Memory B cell (primary cell): ENCODE data around the gene BEAN1.
A peak's percentile ranks its signal among the peaks of the same experiment; 100 is the strongest.

Source experiments
- ATAC-seq: fragments of 150-1000 bp; cut with Tn5 transposase; 2 replicates; pipeline ENCODE4 v1.10.0; 2021; ENCODE audit warnings: low read depth, mild to moderate bottlenecking, moderate library complexity
- DNase-seq, 2 donors: peaks; one replicate each; pipeline ENCODE4 v3.0.0; 2022; ENCODE audit warnings: low spot score in 2 of 2
- H3K27ac Mint-ChIP-seq: one replicate; pipeline ENCODE4 v1.8.0; 2022; ENCODE audit warnings: mild to moderate bottlenecking, moderate library complexity, mixed read lengths
- H3K27me3 Mint-ChIP-seq: one replicate; pipeline ENCODE4 v1.8.0; 2022; ENCODE audit warnings: mixed read lengths
- H3K36me3 Mint-ChIP-seq: one replicate; pipeline ENCODE4 v1.8.0; 2022; ENCODE audit warnings: mild to moderate bottlenecking, mixed read lengths
- H3K4me1 Mint-ChIP-seq: one replicate; pipeline ENCODE4 v1.8.0; 2022; ENCODE audit warnings: mixed read lengths
- H3K4me3 Mint-ChIP-seq: one replicate; pipeline ENCODE4 v1.8.0; 2022; ENCODE audit warnings: mild to moderate bottlenecking, moderate library complexity, mixed read lengths
- H3K9me3 Mint-ChIP-seq: one replicate; pipeline ENCODE4 v1.8.0; 2022; ENCODE audit warnings: mixed read lengths

Gene BEAN1

DNA sequence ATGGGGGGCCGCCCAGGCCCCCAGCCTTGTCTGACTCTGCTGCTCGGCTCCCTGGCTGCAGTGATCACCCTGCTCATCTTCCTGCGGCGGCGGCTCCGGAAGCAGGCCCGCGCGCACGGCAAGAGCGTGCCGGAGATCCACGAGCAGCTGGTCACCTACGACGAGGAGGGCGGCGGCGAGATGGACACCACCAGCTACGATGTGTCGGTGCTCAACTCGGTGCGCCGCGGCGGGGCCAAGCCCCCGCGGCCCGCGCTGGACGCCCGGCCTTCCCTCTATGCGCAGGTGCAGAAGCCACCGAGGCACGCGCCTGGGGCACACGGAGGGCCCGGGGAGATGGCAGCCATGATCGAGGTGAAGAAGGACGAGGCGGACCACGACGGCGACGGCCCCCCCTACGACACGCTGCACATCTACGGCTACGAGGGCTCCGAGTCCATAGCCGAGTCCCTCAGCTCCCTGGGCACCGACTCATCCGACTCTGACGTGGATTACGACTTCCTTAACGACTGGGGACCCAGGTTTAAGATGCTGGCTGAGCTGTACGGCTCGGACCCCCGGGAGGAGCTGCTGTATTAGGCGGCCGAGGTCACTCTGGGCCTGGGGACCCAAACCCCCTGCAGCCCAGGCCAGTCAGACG, 24.4 kb upstream of the BEAN1 start:
- H3K36me3 Mint-ChIP-seq, result no peaks in the 10 kb centered on the region
- DNase-seq (no peak), ATAC-seq (no peak)
- no peak overlapping the region for H3K4me3 Mint-ChIP-seq
- peaks cover 18% of the 10 kb centered on the region for H3K27me3 Mint-ChIP-seq
- no peak overlapping the region for H3K27ac Mint-ChIP-seq
- H3K4me1 Mint-ChIP-seq, result peaks cover 4% of the 10 kb centered on the region
- H3K9me3 Mint-ChIP-seq, result no peaks in the 10 kb centered on the region

DNA sequence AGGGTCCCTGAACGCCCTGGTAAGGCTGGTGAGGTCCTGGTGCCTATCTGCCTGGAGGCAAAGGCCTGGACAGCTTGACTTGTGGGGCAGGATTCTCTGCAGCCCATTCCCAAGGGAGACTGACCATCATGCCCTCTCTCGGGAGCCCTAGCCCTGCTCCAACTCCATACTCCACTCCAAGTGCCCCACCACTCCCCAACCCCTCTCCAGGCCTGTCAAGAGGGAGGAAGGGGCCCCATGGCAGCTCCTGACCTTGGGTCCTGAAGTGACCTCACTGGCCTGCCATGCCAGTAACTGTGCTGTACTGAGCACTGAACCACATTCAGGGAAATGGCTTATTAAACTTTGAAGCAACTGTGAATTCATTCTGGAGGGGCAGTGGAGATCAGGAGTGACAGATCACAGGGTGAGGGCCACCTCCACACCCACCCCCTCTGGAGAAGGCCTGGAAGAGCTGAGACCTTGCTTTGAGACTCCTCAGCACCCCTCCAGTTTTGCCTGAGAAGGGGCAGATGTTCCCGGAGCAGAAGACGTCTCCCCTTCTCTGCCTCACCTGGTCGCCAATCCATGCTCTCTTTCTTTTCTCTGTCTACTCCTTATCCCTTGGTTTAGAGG, 23.5 kb upstream of the BEAN1 start:
- ATAC-seq (no peak), DNase-seq (no peak)
- H3K27ac Mint-ChIP-seq, result no peak overlapping the region
- H3K4me1 Mint-ChIP-seq, result peaks cover 8% of the 10 kb centered on the region
- H3K4me3 Mint-ChIP-seq, result no peak overlapping the region
- H3K9me3 Mint-ChIP-seq, result no peaks in the 10 kb centered on the region
- H3K27me3 Mint-ChIP-seq, result peaks cover 10% of the 10 kb centered on the region
- no peaks in the 10 kb centered on the region for H3K36me3 Mint-ChIP-seq

DNA sequence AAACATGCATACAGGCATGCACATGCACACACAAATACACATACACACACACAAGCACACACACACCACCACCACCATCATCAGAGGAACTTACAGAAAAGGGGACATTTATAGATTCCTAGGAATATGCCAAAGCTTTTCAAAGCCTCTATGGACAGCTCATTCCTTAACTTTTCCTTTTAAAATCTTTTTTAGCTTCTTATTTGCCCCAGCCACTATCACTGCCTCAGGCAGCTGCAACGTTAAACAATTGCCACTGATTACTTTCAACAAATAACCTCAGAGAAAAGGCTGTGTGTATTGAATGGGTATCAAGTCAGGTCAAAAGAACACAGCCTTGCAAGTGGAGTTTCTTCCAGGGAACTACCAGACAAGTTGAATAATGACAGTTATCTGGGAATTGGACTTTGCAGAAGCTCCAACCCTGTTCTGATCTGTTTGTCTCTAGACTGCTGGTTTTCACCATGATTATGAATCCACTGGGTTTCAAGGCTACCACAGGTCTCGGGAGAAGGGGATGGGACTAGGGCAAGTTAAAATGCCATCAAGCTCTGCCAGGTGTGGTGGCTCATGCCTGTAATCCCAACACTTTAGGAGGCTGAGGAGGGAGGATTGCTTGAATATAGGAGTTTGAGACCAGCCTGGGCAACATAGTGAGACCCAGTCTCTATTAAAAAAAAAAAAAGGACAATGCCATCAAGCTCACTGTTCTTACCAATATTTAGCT, 21.9 kb upstream of the BEAN1 start:
- peaks cover 8% of the 10 kb centered on the region for H3K4me1 Mint-ChIP-seq
- DNase-seq, result no peak
- H3K27ac Mint-ChIP-seq, result no peak overlapping the region
- H3K9me3 Mint-ChIP-seq, result no peaks in the 10 kb centered on the region
- ATAC-seq, result no peak
- H3K27me3 Mint-ChIP-seq, result peaks cover 13% of the 10 kb centered on the region
- no peak overlapping the region for H3K4me3 Mint-ChIP-seq
- no peaks in the 10 kb centered on the region for H3K36me3 Mint-ChIP-seq

DNA sequence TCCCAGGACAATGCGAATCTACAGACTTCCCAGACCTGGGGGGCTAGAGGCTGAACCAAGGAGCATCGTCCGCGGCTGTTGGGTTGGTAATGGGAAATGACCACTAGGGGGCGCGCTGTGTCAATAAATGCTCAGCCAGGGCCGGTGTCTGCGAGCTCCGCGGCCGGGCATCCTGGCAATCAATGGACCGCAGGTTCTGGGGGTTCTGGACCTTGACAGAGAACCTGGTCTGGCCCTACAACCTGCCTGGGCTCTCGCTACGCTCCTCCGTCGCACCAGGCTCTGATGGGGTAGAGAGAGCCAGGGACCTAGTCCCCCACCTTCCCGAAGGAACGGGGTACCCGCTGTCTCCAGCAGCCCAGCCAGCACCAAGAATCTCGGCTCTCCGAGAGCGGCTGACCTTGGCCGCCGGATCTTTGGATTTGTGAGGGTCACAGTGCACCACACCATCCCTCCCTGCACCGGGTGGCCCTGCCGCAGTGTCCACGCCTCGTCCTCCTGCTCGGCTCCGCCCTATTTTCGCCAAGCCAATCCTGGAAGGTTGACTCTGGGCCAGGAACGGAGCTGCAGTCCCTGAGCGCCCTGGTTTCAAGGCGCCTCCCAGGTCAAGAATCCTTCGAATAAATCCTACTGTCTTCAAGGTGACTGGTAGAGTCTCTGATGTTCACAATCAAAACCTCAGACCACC, 20.4 kb upstream of the BEAN1 start:
- DNase-seq (peak; percentile 88 to 95), ATAC-seq (peak; percentile 95)
- Mint-ChIP-seq H3K27me3 (peaks cover 13% of the 10 kb centered on the region), H3K9me3 (no peaks in the 10 kb centered on the region), H3K36me3 (no peaks in the 10 kb centered on the region), H3K4me3 (peak overlapping the region; percentile 64), H3K27ac (no peak overlapping the region), H3K4me1 (peaks cover 8% of the 10 kb centered on the region)

DNA sequence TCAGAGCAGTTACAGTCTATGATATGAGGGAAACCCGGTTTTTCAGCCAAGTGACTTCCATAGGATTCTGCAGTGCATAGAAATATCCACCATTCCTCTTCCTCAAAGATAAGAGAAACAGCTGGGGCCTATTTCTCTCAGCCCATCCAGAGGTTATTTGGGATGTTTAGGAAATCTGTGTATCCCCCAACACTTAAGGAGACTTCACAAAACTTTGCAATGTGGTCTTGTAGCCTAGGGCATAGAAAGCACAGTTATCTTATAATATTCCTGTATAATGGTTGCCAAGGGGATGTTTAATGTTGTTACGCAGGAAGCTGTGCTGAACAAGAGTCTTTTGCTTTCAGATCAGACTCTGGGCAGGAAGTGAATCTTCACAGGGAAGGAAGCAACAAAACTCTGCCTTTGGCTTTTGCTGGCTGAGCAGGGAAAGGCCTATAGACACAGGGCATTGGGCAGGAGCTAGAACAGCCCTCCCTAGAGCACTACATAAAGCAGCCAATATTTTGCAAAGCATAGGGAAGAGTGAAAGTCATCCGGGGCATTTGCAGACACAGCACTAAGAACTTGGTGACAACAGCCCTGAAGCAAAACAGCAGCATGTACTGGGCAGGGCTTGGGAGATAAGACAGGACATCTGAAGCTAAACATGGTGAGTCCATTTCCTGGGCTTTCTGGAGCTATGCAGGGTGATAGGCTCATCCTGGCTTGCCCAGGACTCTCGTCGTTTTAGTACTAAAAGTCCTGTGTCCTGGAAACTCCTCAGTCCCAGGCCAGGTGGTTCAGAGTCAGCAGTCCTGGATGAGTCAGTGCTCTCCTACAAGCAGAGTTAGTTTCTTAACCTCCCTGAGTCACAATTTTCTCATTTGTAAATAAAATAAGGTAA, 18.7 kb upstream of the BEAN1 start:
- Mint-ChIP-seq H3K9me3 (peaks cover 1% of the 10 kb centered on the region), H3K27ac (no peak overlapping the region), H3K27me3 (peaks cover 12% of the 10 kb centered on the region), H3K4me1 (peaks cover 8% of the 10 kb centered on the region), H3K4me3 (peak overlapping the region; percentile 41), H3K36me3 (peaks cover 3% of the 10 kb centered on the region)
- DNase-seq (no peak), ATAC-seq (no peak)

DNA sequence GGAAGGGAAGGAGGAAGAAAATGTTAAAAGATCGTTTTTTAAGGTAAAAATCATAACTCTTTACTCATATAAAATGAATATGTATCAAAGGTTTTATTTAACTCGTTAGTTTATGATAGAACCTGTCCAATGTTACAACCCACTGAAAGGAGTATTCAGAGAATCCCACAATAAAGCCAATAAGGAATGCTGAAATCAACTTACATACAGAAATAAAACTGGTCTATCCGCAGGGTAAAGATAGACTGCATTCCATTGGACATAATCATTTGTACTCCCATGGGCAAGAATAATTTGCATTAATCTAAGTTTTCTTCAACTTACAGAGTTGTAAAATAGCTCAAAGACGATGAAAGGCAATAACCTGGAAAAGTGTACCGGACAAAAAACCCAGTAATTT, 17.9 kb upstream of the BEAN1 start:
- Mint-ChIP-seq H3K36me3 (peaks cover 3% of the 10 kb centered on the region), H3K27ac (no peak overlapping the region), H3K4me3 (no peak overlapping the region)

DNA sequence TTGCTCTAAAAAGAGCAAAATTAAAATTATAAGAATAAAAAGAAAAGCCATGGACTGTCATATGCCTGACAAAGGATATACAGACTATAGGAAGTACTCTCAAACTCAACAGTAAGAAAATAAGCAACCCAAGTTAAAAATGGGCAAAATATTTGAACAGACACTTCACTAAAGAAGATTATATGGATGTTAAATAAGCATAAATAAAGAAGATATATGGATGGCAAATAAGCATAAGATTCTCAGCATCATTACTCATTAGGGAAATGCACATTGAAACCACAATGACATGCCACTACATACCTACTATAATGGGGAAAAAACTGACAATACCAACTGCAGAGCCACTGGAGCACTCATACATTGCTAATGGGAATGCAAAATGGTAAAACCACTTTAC, 14.9 kb upstream of the BEAN1 start:
- peaks cover 7% of the 10 kb centered on the region for H3K27me3 Mint-ChIP-seq
- H3K4me1 Mint-ChIP-seq, result peaks cover 4% of the 10 kb centered on the region
- ATAC-seq (no peak), DNase-seq (no peak)
- peaks cover 3% of the 10 kb centered on the region for H3K36me3 Mint-ChIP-seq
- peaks cover 4% of the 10 kb centered on the region for H3K9me3 Mint-ChIP-seq
- no peak overlapping the region for H3K27ac Mint-ChIP-seq
- no peak overlapping the region for H3K4me3 Mint-ChIP-seq

More for the DNA sequence above, 17.9 kb upstream of the BEAN1 start:
- peaks cover 1% of the 10 kb centered on the region for H3K9me3 Mint-ChIP-seq
- peaks cover 9% of the 10 kb centered on the region for H3K27me3 Mint-ChIP-seq
- H3K4me1 Mint-ChIP-seq, result peaks cover 8% of the 10 kb centered on the region
- DNase-seq (no peak), ATAC-seq (no peak)

DNA sequence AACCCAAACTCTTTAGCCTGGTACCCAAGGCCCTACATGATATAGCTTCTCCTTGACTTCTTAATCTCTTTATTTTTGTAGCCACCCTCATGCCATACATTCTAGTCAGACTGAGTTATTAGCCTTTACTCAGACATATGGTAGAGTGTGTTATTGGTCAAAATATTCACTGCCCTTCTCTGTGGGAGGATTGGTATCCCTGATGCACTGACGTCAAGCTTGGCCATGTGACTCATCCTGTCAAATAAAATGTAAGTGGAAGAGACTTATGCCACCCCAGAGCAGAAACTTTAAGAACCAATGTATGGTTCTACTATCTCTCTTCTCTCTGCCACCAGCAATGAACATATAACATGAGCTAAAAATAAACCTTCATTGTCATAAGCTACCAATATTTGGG, 12.2 kb upstream of the BEAN1 start:
- DNase-seq (no peak), ATAC-seq (no peak)
- peaks cover 10% of the 10 kb centered on the region for H3K4me1 Mint-ChIP-seq
- H3K36me3 Mint-ChIP-seq, result peaks cover 3% of the 10 kb centered on the region
- H3K27ac Mint-ChIP-seq, result no peak overlapping the region
- peaks cover 2% of the 10 kb centered on the region for H3K27me3 Mint-ChIP-seq
- no peak overlapping the region for H3K4me3 Mint-ChIP-seq
- peaks cover 4% of the 10 kb centered on the region for H3K9me3 Mint-ChIP-seq

DNA sequence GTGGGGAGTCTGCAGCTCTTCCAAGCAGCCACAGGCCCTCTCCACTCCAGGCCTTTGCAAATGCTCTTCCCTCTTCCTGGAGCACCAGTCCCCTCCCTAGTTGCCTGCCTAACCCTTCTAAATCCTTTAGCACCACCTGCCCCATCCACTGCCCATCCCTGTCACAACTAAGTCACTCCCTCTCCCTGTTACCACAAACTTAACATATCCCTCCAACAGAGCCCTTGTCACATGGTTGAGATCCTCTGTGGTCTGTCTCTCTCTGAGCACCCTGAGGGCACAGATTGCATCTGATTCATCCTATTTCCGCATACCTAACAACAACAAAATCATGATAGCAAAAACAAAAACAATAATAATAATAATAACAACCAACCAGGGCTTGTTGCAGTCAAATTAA, 11.0 kb upstream of the BEAN1 start:
- Mint-ChIP-seq H3K4me3 (no peak overlapping the region), H3K36me3 (peaks cover 3% of the 10 kb centered on the region), H3K9me3 (peaks cover 4% of the 10 kb centered on the region), H3K27me3 (peaks cover 4% of the 10 kb centered on the region), H3K27ac (no peak overlapping the region), H3K4me1 (peaks cover 10% of the 10 kb centered on the region)
- ATAC-seq (no peak), DNase-seq (no peak)

DNA sequence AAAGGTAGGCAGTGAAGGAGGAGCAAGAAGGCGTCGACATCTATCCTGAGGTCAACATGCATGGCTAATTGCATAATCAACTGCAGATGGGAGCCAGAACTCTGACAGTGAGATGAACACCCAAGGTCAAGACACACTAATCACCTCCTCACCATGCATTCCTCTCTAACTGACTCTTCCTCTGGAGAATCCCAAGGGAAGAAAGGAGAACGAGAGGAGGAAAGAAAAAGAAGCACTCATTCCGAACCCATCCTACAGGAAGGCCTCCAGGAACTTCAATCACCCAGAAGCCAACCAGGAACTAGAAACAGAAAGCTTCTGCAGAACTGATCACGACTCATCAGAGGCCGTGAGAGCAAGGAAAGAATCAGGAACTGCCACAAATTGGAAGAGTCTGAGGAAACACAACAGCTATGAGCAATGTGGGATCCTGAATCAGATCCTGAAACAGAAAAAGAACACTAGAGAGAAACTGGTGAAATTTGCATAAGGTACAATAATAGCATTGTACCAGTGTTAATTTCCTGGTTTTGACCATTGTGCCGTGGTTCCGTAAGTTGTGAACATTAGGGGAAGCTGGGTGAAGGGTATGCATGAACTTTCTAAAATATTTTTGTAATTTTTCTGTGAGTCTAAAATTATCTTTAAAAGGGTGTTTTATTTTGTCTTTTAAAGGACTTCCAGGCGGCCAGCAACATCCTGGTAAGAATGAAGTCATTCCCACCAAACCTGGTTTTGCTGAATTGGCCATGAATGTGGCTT, 10.0 kb upstream of the BEAN1 start:
- ATAC-seq (no peak), DNase-seq (no peak)
- Mint-ChIP-seq H3K4me3 (no peak overlapping the region), H3K9me3 (peaks cover 3% of the 10 kb centered on the region), H3K36me3 (peaks cover 3% of the 10 kb centered on the region), H3K4me1 (peaks cover 10% of the 10 kb centered on the region), H3K27ac (no peak overlapping the region), H3K27me3 (peaks cover 4% of the 10 kb centered on the region)

DNA sequence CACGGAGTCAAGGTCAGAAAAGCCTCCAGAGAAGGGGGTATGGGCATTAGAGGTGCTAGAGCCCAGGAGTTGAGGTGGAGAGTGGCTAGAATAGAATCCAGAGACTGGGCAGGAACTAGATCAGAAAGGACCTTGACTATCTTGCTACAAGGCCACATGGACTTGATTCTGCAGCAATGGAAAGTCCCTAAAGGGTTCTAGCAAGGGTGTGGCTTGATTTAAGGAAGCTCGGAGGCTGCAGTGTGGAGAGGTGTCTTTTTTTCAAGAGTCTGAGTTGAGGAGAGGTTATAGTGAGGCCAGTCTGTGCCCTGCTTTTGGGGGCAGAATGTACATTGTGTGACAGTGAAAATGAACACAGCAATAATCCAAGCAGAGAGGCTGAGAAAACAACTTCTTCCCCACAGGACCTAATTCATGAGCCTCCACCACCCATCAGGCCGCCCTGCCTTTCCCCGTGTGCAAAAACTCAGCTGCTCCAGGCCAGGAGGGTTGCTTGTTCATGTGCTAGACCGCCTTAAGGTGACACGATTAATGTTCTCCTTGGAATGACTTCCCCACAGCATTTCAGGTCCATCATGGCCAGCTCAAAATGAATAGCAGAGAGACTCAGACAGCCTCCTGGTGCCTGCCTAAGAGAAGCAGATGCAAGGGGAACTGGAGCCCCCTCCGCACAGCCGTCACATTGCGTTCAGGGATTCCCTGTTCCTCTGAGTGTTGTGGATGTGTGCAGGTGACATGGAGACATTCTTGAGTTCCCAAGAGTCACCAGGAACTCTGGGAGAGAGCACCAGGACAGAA, 8.7 kb upstream of the BEAN1 start:
- peaks cover 10% of the 10 kb centered on the region for H3K4me1 Mint-ChIP-seq
- ATAC-seq, result peak; percentile 50
- DNase-seq, result no peak

DNA sequence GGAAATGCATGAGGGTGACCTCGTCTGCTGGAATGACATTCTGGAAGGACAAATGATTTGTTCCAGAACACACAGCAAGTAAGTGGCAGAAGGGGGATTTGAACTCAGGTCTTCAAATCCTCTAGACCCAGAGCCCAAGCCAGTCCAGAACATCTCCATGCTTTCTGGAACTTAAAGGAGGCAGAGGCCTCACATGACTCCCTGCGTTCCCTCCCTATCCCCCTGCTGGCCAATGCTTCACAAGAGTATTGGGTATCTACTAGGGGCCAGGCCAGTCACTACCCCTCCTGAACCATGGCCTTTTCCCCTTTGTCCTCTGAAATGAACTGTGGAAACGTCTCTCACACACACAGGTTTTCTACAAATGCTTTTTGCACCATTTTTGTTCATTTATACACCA, 7.6 kb upstream of the BEAN1 start:
- no peak for ATAC-seq
- Mint-ChIP-seq H3K36me3 (peaks cover 2% of the 10 kb centered on the region), H3K9me3 (peaks cover 2% of the 10 kb centered on the region), H3K27me3 (peaks cover 13% of the 10 kb centered on the region), H3K27ac (no peak overlapping the region), H3K4me3 (no peak overlapping the region), H3K4me1 (peaks cover 10% of the 10 kb centered on the region)
- no peak for DNase-seq

More for the DNA sequence above, 8.7 kb upstream of the BEAN1 start:
- Mint-ChIP-seq H3K4me3 (no peak overlapping the region), H3K9me3 (peaks cover 2% of the 10 kb centered on the region), H3K27me3 (peaks cover 12% of the 10 kb centered on the region), H3K36me3 (peaks cover 2% of the 10 kb centered on the region), H3K27ac (no peak overlapping the region)
